SK-N-SH (cell line): ENCODE measurements around the gene IL12RB1.

ENCODE experiments used
- CTCF ChIP-seq: fragments of 200-600 bp; sonication (generic); IDR thresholded peaks from 2 replicates; pipeline ENCODE4 v1.6.1; 2017; ENCODE audit warnings: antibody characterized with exemption, mild to moderate bottlenecking, moderate library complexity
- EZH2phosphoT487 ChIP-seq: fragments of 200-600 bp; sonication (generic); IDR thresholded peaks from 2 replicates; pipeline ENCODE4 v1.6.1; 2017; ENCODE audit warnings: low read depth, mixed run types, mild to moderate bottlenecking, antibody characterized with exemption, moderate library complexity, borderline replicate concordance
- FOXM1 ChIP-seq: IDR thresholded peaks from 2 replicates; pipeline ENCODE4 v1.4.0; 2012; ENCODE audit warnings: low read depth, mild to moderate bottlenecking
- MXI1 ChIP-seq: IDR thresholded peaks from 2 replicates; pipeline ENCODE4 v1.6.1; 2012; ENCODE audit warnings: mild to moderate bottlenecking, low read depth, low read length, improper control_type of control experiment
- NRF1 ChIP-seq: IDR thresholded peaks from 2 replicates; pipeline ENCODE4 v1.6.1; 2012; ENCODE audit warnings: low read depth, mild to moderate bottlenecking, low read length
- POLR2AphosphoS5 ChIP-seq: IDR thresholded peaks from 2 replicates; pipeline ENCODE4 v1.6.1; 2012; ENCODE audit warnings: low read depth, low read length
- RCOR1 ChIP-seq: fragments of 150-350 bp; IDR thresholded peaks from 2 replicates; pipeline ENCODE4 v1.6.1; 2017; ENCODE audit warnings: antibody characterized with exemption, low read length
- RXRA ChIP-seq: IDR thresholded peaks from 2 replicates; pipeline ENCODE4 v1.4.0; 2012; ENCODE audit warnings: low read depth, mild to moderate bottlenecking, borderline replicate concordance
- SIN3A ChIP-seq: IDR thresholded peaks from 2 replicates; pipeline ENCODE4 v1.6.1; 2012; ENCODE audit warnings: low read depth, mild to moderate bottlenecking, low read length, moderate library complexity, borderline replicate concordance
- TAF1 ChIP-seq: IDR thresholded peaks from 2 replicates; pipeline ENCODE4 v1.6.1; 2012; ENCODE audit warnings: low read depth, mild to moderate bottlenecking, low read length, moderate library complexity, borderline replicate concordance
- TEAD4 ChIP-seq: IDR thresholded peaks from 2 replicates; pipeline ENCODE4 v1.4.0; 2012; ENCODE audit warnings: mild to moderate bottlenecking, borderline replicate concordance; ENCODE audit not compliant: insufficient read depth
- ZBTB33 ChIP-seq: IDR thresholded peaks from 2 replicates; pipeline ENCODE4 v1.4.0; 2012; ENCODE audit warnings: low read depth, borderline replicate concordance
- TF ChIP-seq, protein P1 (sequence below): fragments of 150-350 bp; IDR thresholded peaks from 2 replicates; pipeline ENCODE4 v1.6.1; 2017; ENCODE audit warnings: antibody characterized with exemption, low read length, low read depth, borderline replicate concordance
- TF ChIP-seq, protein P2 (sequence below): IDR thresholded peaks from 2 replicates; pipeline ENCODE4 v1.4.0; 2012; ENCODE audit warnings: low read depth

DNA sequence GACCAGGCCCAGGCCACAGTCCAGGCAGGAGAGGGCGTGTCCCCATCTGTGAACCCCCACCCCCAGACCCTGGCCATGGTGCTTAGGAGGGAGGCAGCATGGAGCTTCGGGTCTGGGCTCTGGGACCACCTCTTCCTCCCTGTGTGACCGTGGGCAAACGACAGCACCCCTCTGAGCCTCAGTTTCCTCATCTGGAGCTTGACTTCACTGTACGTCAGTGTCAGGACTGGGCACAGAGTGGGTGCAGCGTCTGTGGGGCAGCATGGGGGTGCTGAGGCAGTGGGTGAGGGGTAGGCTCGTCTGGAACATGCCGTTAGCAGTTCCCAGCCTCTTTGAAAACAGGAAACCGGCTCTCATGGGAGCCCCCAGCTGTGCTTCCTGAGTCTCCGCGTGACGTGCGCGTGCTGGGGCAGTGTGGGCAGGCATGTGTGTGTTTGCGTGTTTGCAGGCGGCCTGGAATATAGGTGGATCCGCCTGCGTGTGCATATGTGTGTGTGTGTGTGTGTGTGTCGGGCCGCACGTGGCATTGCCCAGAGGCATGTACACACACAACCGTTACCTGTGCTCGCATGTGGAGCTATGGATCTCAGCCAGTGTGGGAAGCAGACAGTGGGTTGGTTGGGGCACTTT, 63.0 kb downstream of the IL12RB1 start:
- TF ChIP-seq CTCF: no peak
- no peak for TF ChIP-seq RXRA
- TF ChIP-seq, protein P1, sequence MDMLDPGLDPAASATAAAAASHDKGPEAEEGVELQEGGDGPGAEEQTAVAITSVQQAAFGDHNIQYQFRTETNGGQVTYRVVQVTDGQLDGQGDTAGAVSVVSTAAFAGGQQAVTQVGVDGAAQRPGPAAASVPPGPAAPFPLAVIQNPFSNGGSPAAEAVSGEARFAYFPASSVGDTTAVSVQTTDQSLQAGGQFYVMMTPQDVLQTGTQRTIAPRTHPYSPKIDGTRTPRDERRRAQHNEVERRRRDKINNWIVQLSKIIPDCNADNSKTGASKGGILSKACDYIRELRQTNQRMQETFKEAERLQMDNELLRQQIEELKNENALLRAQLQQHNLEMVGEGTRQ: no peak
- TF ChIP-seq RCOR1: no peak
- TF ChIP-seq POLR2AphosphoS5: no peak
- no peak for TF ChIP-seq TEAD4
- no peak for TF ChIP-seq EZH2phosphoT487
- TF ChIP-seq FOXM1: no peak
- no peak for TF ChIP-seq TAF1
- TF ChIP-seq, protein P2, sequence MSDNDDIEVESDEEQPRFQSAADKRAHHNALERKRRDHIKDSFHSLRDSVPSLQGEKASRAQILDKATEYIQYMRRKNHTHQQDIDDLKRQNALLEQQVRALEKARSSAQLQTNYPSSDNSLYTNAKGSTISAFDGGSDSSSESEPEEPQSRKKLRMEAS: no peak
- TF ChIP-seq MXI1: no peak
- TF ChIP-seq NRF1: no peak
- no peak for TF ChIP-seq ZBTB33
- no peak for TF ChIP-seq SIN3A
